Endothelial cell of umbilical vein (primary cell): ENCODE data around the gene TEKT5. TPM values are rescaled to one million over a fixed set of nuclear protein-coding genes. Genes with fewer than 3 reads are reported as not detected.

ENCODE experiments used
- BruUV-seq: library from RNA; stranded (reverse); fragments of 400-500 nt; replicated peaks from 2 replicates; lab custom pipeline; 2021; lab: Mats Ljungman, UMichigan
- CTCF ChIA-PET: fragments of 300-600, 350-600 bp; sonication (Branson Sonifier 250); formaldehyde crosslinking; loops from one replicate; lab custom pipeline; 2021; ENCODE audit warnings: antibody characterized with exemption, inconsistent platforms; lab: Charles Lee
- POLR2A ChIA-PET: fragments of 300-600, 350-600 bp; sonication (Branson Sonifier 250); formaldehyde crosslinking; loops from one replicate; lab custom pipeline; 2021; ENCODE audit warnings: antibody characterized with exemption, inconsistent platforms; lab: Charles Lee
- DNase-seq: peaks from one replicate; pipeline ENCODE4 v3.0.0-alpha.2; 2011; ENCODE audit warnings: low read depth, low spot score
- FAIRE-seq: peaks from 2 replicates; lab custom pipeline; 2011; peaks lifted over from hg19 to GRCh38; lab: Jason Lieb, UNC
- H2AFZ ChIP-seq: 2 replicates; pipeline ENCODE4 v1.6.0; 2012; ENCODE audit warnings: low read depth, low read length, control low read depth, inconsistent platforms
- H3K27ac ChIP-seq: 2 replicates; pipeline ENCODE4 v1.5.1; 2011; ENCODE audit warnings: low read depth, mild to moderate bottlenecking, control low read depth, low read length, moderate library complexity; ENCODE audit not compliant: insufficient read depth
- H3K27me3 ChIP-seq, 2 experiments: 2 replicates each; pipeline versions ENCODE4 v1.6.0 to v1.6.1; 2011; ENCODE audit warnings: low read length in 2 of 2, mixed read lengths in 1 of 2; ENCODE audit not compliant: control insufficient read depth in 2 of 2, insufficient read depth in 2 of 2
- H3K36me3 ChIP-seq, 2 experiments: 2 replicates in 1 of 2; 3 replicates in 1 of 2; pipeline ENCODE4 v1.5.1; 2011; ENCODE audit warnings: low read length in 2 of 2, mild to moderate bottlenecking in 1 of 2, moderate library complexity in 1 of 2; ENCODE audit not compliant: control insufficient read depth in 2 of 2, insufficient read depth in 2 of 2; ENCODE audit errors: extremely low read depth in 1 of 2
- H3K4me1 ChIP-seq: 3 replicates; pipeline ENCODE4 v1.5.1; 2011; ENCODE audit warnings: mild to moderate bottlenecking, low read length; ENCODE audit not compliant: control insufficient read depth, insufficient read depth; ENCODE audit errors: extremely low read depth
- H3K4me2 ChIP-seq: 2 replicates; pipeline ENCODE4 v1.6.1; 2011; ENCODE audit warnings: low read length, control low read depth, mixed read lengths; ENCODE audit not compliant: insufficient read depth
- H3K4me3 ChIP-seq, 3 experiments: fragments of 200-600 bp in 1 of 3; sonication (generic), shearing (Covaris generic) in 1 of 3; replicated peaks in 1 of 3; 2 replicates each; pipeline ENCODE4 v1.5.1; 2011 to 2016; ENCODE audit warnings: control low read depth in 3 of 3, low read length in 3 of 3, mild to moderate bottlenecking in 2 of 3, inconsistent platforms in 1 of 3, low read depth in 1 of 3, moderate library complexity in 1 of 3; ENCODE audit not compliant: insufficient read depth in 1 of 3
- H3K79me2 ChIP-seq: 2 replicates; pipeline ENCODE4 v1.6.0; 2012; ENCODE audit warnings: low read length, inconsistent platforms; ENCODE audit not compliant: control insufficient read depth, insufficient read depth
- H3K9ac ChIP-seq: replicated peaks from 2 replicates; pipeline ENCODE3; 2011; ENCODE audit warnings: low read length, control low read depth; ENCODE audit not compliant: insufficient read depth; ENCODE audit errors: extremely low read depth
- H3K9me1 ChIP-seq: replicated peaks from 3 replicates; pipeline ENCODE4 v1.6.0; 2011; ENCODE audit warnings: mild to moderate bottlenecking, low read length; ENCODE audit not compliant: control insufficient read depth, insufficient read depth; ENCODE audit errors: extremely low read depth
- H3K9me3 ChIP-seq: replicated peaks from 2 replicates; pipeline ENCODE4 v1.5.1; 2012; ENCODE audit warnings: low read length, inconsistent platforms; ENCODE audit not compliant: control insufficient read depth, insufficient read depth
- H4K20me1 ChIP-seq: replicated peaks from 2 replicates; pipeline ENCODE3; 2011; ENCODE audit warnings: mild to moderate bottlenecking, low read length; ENCODE audit not compliant: control insufficient read depth, insufficient read depth; ENCODE audit errors: extremely low read depth
- EZH2 ChIP-seq: IDR thresholded peaks from 2 replicates; pipeline ENCODE4 v1.6.1; 2012; ENCODE audit warnings: borderline replicate concordance, low read depth, mild to moderate bottlenecking, moderate library complexity, low read length, inconsistent platforms; ENCODE audit not compliant: severe bottlenecking
- FOS ChIP-seq: IDR thresholded peaks from 2 replicates; pipeline ENCODE4 v1.6.1; 2011; ENCODE audit warnings: mild to moderate bottlenecking, low read length, moderate library complexity, borderline replicate concordance; ENCODE audit not compliant: insufficient read depth
- GATA2 ChIP-seq: IDR thresholded peaks from 2 replicates; pipeline ENCODE4 v1.7.0; 2011; ENCODE audit warnings: low read depth, mild to moderate bottlenecking, moderate library complexity, mixed read lengths, low read length; ENCODE audit not compliant: insufficient read length, insufficient read depth
- JUN ChIP-seq: IDR thresholded peaks from 2 replicates; pipeline ENCODE4 v1.6.1; 2011; ENCODE audit warnings: borderline replicate concordance, low read depth; ENCODE audit not compliant: insufficient read length, insufficient read depth
- MYC ChIP-seq: IDR thresholded peaks from one replicate; pipeline ENCODE4 v1.6.1; 2011; ENCODE audit warnings: mild to moderate bottlenecking, low read depth, low read length
- POLR2A ChIP-seq: IDR thresholded peaks from 2 replicates; pipeline ENCODE4 v1.6.1; 2012; ENCODE audit warnings: low read depth, mild to moderate bottlenecking, control low read depth, low read length
- POLR2AphosphoS5 ChIP-seq: IDR thresholded peaks from 2 replicates; pipeline ENCODE4 v1.6.1; 2012; ENCODE audit warnings: low read depth, mild to moderate bottlenecking, control low read depth, low read length, moderate library complexity; ENCODE audit not compliant: insufficient read depth
- dilution Hi-C: fragments of 300-500 bp; cut with MboI; formaldehyde crosslinking; loops from one replicate; pipeline ENCODE4 v1.15.0; 2019; ENCODE audit warnings: low sequenced_read_pairs; ENCODE audit not compliant: extremely low pct_ligation_motif_present
- intact Hi-C: fragments of 100-400 bp; cut with micrococcal nuclease; formaldehyde crosslinking; loops from one replicate; pipeline ENCODE4 v1.10.0; 2022
- polyA plus RNA-seq, 4 experiments: library from polyadenylated mRNA; depleted of rRNA in 3 of 4; stranded (reverse) in 3 of 4; unstranded in 1 of 4; fragments of >200 nt; gene quantifications; 2 replicates each; pipeline versions ENCODE4 v1.2.1 to v1.2.3, GENCODE V29; 2011 to 2012; ENCODE audit warnings: missing spikeins in 1 of 4
- total RNA-seq: library from RNA; stranded (reverse); gene quantifications from 2 replicates; pipeline ENCODE4 v1.2.3, GENCODE V29; 2021
- TF ChIP-seq, protein P1 (sequence below): IDR thresholded peaks from 2 replicates; pipeline ENCODE4 v1.6.1; 2011; ENCODE audit not compliant: insufficient read depth, insufficient read length
- TF ChIP-seq, protein P2 (sequence below), 2 donors: IDR thresholded peaks; 1 replicate in 1 of 2; 2 replicates in 1 of 2; pipeline ENCODE4 v1.5.1; 2011; ENCODE audit warnings: low read length in 2 of 2, mild to moderate bottlenecking in 2 of 2, moderate library complexity in 2 of 2, control low read depth in 1 of 2, inconsistent platforms in 1 of 2, low read depth in 1 of 2; ENCODE audit not compliant: insufficient read depth in 1 of 2; ENCODE audit errors: extremely low read depth in 1 of 2

TEKT5 gene
- total and polyA plus RNA-seq, 2 donors (not counting 3 experiments of a cell fraction or from before 2014, with no cell fraction given), result not detected

DNA sequence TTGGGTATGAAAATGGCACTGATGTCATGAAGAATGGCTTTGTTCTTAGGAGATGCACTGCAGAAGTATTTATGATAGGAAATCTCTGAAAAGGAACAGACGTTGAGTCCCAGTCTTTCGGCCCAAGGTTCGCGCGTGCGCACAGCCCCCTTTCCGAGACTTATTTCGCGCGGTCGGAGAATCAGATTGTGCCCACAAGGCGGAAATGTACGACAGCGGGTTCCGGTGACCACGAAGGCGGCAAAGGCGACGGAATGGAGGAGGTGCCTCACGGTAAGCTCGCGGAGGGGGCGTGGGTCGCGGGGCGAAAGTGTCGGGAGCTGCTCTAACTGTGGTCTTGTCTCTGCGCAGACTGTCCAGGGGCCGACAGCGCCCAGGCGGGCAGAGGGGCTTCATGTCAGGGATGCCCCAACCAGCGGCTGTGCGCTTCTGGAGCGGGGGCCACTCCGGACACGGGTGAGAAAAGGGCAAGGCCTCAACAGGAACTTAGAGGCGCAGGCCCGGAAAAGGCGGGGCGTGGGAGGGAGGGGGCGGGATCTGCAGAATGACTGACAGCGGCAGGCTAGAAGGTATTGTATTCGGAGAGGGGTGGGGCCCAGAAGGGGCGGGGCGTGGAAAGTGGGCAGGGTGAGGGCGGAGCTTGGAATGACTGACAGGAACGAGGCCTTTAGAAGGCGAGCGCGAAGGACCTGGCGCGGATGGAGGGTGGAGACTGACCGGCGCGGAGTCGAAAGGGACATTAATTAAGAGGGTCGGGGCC is 49.1 kb upstream of the TEKT5 start, which contains the start of gene NUBP1:
Gene NUBP1 (plus strand): TSS at position 233 of the 760 bp plus-strand sequence. CDS start 22 bp downstream, at position 255.
- Histone ChIP-seq H3K36me3 (no peaks in the 10 kb centered on the region), H3K4me1 (peaks cover 7% of the 10 kb centered on the region), H3K79me2 (no peaks in the 10 kb centered on the region), H3K9ac (peak within 1 kb of the TSS; percentile 86), H3K9me3 (no peaks in the 10 kb centered on the region), H3K4me2 (peak within 1 kb of the TSS; percentile 82), H2AFZ (peak within 1 kb of the TSS; percentile 83), H3K4me3 (peak within 1 kb of the TSS; percentile 3 to 72 (median 56)), H4K20me1 (no peaks in the 10 kb centered on the region), H3K27me3 (no peaks in the 10 kb centered on the region), H3K27ac (peak within 1 kb of the TSS; percentile 80), H3K9me1 (no peaks in the 10 kb centered on the region)
- dilution Hi-C loops (no loop called here), intact Hi-C loops (loop anchor here (1.0 to 5.0 kb wide), 4 partner anchors 84 to 356 kb away; partner anchors contain the start of genes ATF7IP2 and DEXI)
- TF ChIP-seq MYC, result no peak
- TF ChIP-seq EZH2, result no peak
- TF ChIP-seq POLR2A, result peak; percentile 86
- TF ChIP-seq, protein P1, sequence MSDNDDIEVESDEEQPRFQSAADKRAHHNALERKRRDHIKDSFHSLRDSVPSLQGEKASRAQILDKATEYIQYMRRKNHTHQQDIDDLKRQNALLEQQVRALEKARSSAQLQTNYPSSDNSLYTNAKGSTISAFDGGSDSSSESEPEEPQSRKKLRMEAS, result peak; percentile 57
- TF ChIP-seq FOS, result no peak
- TF ChIP-seq POLR2AphosphoS5, result peak; percentile 85
- no peak for TF ChIP-seq JUN
- TF ChIP-seq, protein P2, sequence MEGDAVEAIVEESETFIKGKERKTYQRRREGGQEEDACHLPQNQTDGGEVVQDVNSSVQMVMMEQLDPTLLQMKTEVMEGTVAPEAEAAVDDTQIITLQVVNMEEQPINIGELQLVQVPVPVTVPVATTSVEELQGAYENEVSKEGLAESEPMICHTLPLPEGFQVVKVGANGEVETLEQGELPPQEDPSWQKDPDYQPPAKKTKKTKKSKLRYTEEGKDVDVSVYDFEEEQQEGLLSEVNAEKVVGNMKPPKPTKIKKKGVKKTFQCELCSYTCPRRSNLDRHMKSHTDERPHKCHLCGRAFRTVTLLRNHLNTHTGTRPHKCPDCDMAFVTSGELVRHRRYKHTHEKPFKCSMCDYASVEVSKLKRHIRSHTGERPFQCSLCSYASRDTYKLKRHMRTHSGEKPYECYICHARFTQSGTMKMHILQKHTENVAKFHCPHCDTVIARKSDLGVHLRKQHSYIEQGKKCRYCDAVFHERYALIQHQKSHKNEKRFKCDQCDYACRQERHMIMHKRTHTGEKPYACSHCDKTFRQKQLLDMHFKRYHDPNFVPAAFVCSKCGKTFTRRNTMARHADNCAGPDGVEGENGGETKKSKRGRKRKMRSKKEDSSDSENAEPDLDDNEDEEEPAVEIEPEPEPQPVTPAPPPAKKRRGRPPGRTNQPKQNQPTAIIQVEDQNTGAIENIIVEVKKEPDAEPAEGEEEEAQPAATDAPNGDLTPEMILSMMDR (IDR thresholded peaks at IDR 0.05; ENCODE audit: extremely low read depth in 1 of 2, insufficient read depth in 1 of 2, low read depth in 1 of 2, low read length in 2 of 2), result no peak
- no peak for TF ChIP-seq GATA2
- BruUV-seq, result TSS peak; percentile 83
- CTCF ChIA-PET, result interaction anchor here (0.6 to 1.6 kb wide), 10 partner anchors 10 to 1324 kb away, joined by 3 to 16 read pairs (median 4); partner anchors contain the start of genes DEXI and EMP2
- POLR2A ChIA-PET, result interaction anchor here (0.7 to 1.1 kb wide), 4 partner anchors 9 to 375 kb away, joined by 3 read pairs; no protein-coding TSS in a partner anchor
- peak; percentile 100 for DNase-seq
- FAIRE-seq, result peak; percentile 96
